Choroid plexus epithelial cell (primary cell): ENCODE data around the gene NT5DC1.

ENCODE experiments used
- DNase-seq: peaks from one replicate; pipeline ENCODE4 v3.0.0-alpha.2; 2010; ENCODE audit warnings: low read depth
- H3K4me3 ChIP-seq: 2 replicates; pipeline ENCODE4 v1.5.1; 2011; ENCODE audit warnings: low read depth, mild to moderate bottlenecking, control low read depth, low read length, moderate library complexity
- CTCF ChIP-seq: conservative IDR thresholded peaks from 2 replicates; pipeline ENCODE4 v1.5.1; 2011; ENCODE audit warnings: low read depth, mild to moderate bottlenecking, control low read depth, inconsistent platforms, low read length, moderate library complexity

The NT5DC1 gene

DNA sequence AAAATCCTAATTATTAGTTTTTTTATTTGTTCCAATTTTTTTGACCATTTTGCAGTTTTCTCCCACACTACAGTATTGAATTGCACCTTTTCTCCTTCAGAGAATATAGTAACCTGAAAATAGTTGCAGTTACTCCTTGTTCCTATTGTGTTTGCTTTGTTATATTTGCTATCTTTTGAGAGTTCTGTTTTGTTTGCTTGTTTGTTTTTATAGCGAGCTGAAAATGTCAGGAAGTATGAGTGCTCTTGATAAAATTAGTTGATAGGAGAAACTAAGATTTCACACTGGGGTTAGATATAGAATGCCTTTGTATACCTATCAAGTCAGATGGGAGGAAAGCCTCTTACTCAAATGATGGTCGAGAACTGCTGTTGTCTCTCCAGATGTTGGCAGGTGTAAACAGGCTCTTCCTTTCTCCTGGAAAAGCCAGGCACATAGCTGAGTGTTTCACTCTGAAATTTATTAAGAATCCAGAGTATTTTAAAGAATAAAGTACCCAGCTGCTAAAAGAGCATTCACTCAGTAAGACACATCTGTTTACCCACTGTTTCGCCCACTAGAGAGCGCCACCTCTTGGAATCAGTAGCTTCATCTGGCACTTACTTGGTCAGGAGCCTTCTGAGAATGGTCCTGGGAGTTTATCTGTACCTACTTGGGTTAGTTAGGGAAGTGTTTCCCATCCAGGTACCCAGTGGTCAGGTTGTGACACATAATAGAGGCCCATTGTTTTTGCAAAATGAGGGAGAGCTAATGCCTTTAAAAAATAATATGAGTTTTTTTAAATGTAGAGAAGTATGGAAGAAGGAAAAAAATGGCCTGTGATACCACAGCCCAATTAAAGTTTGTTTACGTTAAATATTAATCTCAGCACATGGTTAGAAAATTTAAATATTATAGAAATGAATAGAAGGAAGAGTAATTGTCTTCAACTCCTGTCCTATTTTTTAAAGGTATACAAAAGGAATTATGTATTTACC lies 11.2 kb downstream of the NT5DC1 start:
- no peak overlapping the region for H3K4me3 ChIP-seq
- DNase-seq, result peak; percentile 80
- peak; percentile 82 for TF ChIP-seq CTCF

DNA sequence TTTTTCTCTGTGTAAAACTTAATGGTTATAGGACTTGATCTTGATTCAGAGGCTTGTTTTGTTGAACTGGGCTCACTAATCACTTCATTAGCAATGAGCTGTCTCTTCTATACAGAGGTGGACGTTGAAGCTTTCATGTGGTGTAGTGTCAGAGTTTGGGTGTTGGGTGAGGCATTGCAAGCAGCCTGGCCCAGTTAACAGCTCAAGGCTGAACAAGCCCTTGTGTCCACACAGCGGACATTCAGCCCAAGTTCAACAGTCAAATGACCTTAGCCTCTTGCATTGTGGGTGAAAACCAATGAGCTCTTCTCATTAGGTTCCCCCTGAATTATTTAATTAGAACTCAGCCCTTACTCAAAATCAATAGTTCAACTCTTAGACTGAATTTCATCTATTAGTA lies 12.7 kb downstream of the NT5DC1 start:
- TF ChIP-seq CTCF, result no peak
- no peak for DNase-seq
- no peak overlapping the region for H3K4me3 ChIP-seq

DNA sequence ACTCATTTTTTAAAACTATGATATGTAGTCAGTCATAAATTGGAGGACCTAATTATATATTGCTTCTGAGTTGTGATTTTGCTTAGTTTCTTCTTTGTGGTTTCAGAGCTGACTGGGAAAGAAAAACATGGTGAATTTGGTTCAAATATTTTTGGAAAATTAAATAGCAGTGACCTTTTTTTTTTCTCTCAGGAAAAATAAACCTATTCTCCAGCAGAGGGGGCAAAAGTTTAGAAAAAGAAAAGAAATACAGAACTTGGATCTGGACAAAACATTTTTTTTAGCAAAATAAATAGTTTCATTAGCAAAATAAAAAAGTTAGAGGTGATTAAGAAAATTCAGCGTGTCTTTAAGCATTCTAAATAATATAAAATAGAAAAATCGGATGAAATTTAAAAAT lies 15.1 kb downstream of the NT5DC1 start:
- DNase-seq, result peak; percentile 45
- peak; percentile 45 for TF ChIP-seq CTCF
- H3K4me3 ChIP-seq, result no peak overlapping the region

GRCh38 chr6:116118608-116119007 lies 18.0 kb downstream of the NT5DC1 start:
- no peak overlapping the region for H3K4me3 ChIP-seq
- TF ChIP-seq CTCF, result no peak
- DNase-seq, result peak; percentile 21

DNA sequence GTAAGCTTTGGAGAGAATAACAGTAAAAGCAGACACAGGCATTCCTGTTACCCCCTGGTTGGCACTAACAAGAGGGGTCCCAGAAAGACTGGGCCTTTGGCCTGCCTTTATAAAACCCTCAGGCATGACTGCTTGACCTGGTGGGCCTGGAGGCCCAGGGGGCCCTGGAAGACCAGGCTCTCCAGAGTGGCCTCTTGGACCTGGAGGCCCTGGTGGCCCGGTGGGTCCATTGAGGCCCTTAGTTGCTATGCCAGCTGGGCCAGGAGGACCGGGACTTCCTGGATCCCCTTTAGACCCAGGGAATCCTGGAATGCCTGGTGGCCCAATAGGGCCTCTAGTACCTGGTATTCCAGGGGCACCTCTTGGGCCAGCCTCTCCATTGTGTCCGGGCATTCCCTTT lies 19.8 kb downstream of the NT5DC1 start:
- no peak overlapping the region for H3K4me3 ChIP-seq
- DNase-seq, result no peak
- TF ChIP-seq CTCF, result no peak

GRCh38 chr6:116126032-116126431 lies 25.4 kb downstream of the NT5DC1 start, which contains the start of gene COL10A1:
COL10A1 (minus strand) TSS chr6:116126132; CDS start chr6:116125492, 640 bp downstream.
- H3K4me3 ChIP-seq, result no peak within 1 kb of the TSS
- no peak for TF ChIP-seq CTCF
- no peak for DNase-seq
